SK-N-SH (cell line): ENCODE data around the gene SLC2A13. TPM values are rescaled to one million over a fixed set of nuclear protein-coding genes. Genes with fewer than 3 reads are reported as not detected.

Source experiments
- CTCF ChIA-PET: fragments of 300-600, 350-600 bp; formaldehyde crosslinking; extraction: SDS; loops from one replicate; lab custom pipeline; 2021; lab: Yijun Ruan, JAX
- POLR2A ChIA-PET: fragments of 350-600 bp; sonication (Branson Sonifier 250); formaldehyde crosslinking; extraction: SDS; loops from one replicate; lab custom pipeline; 2020; ENCODE audit warnings: antibody characterized with exemption, inconsistent platforms; lab: Yijun Ruan, JAX
- DNase-seq: peaks from one replicate; pipeline ENCODE4 v3.0.0; 2012
- H2AFZ ChIP-seq: fragments of 200-600 bp; sonication (generic); 2 replicates; pipeline ENCODE4 v1.8.1; 2016; ENCODE audit warnings: antibody characterized with exemption, mild to moderate bottlenecking, low read depth
- H3F3A ChIP-seq: fragments of 200-600 bp; sonication (generic); replicated peaks from 2 replicates; pipeline ENCODE3; 2016; ENCODE audit warnings: antibody characterized with exemption, mild to moderate bottlenecking; ENCODE audit not compliant: insufficient read depth
- H3K27ac ChIP-seq, 2 experiments: fragments of 200-500 bp in 1 of 2; fragments of 200-600 bp in 1 of 2; sonication (Bioruptor generic) in 1 of 2; sonication (generic), shearing (Covaris generic) in 1 of 2; 2 replicates each; pipeline versions ENCODE4 v1.5.1 to v1.6.1; 2014 to 2016; ENCODE audit warnings: low read depth in 2 of 2, inconsistent platforms in 1 of 2, low read length in 1 of 2, mild to moderate bottlenecking in 1 of 2, mixed read lengths in 1 of 2
- H3K27me3 ChIP-seq: fragments of 200-600 bp; sonication (generic), shearing (Covaris generic); 2 replicates; pipeline ENCODE4 v1.6.1; 2016; ENCODE audit warnings: mixed run types; ENCODE audit not compliant: insufficient read depth
- H3K36me3 ChIP-seq, 2 experiments: fragments of 200-500 bp in 1 of 2; fragments of 200-600 bp in 1 of 2; sonication (Bioruptor generic) in 1 of 2; sonication (generic) in 1 of 2; replicated peaks in 1 of 2; 2 replicates each; pipeline versions ENCODE3 to v1.5.1; 2014 to 2016; ENCODE audit warnings: low read length in 1 of 2, mild to moderate bottlenecking in 1 of 2; ENCODE audit not compliant: insufficient read depth in 2 of 2, control insufficient read depth in 1 of 2
- H3K4me1 ChIP-seq, 2 experiments: fragments of 200-500 bp in 1 of 2; fragments of 200-600 bp in 1 of 2; sonication (Bioruptor generic) in 1 of 2; sonication (generic), shearing (Covaris generic) in 1 of 2; 2 replicates each; pipeline versions ENCODE4 v1.5.1 to v1.6.1; 2014 to 2016; ENCODE audit warnings: low read depth in 1 of 2, low read length in 1 of 2, mixed run types in 1 of 2; ENCODE audit not compliant: insufficient read depth in 2 of 2, control insufficient read depth in 1 of 2
- H3K4me2 ChIP-seq: fragments of 200-600 bp; sonication (generic), shearing (Covaris generic); 2 replicates; pipeline ENCODE4 v1.6.1; 2017; ENCODE audit warnings: mixed run types
- H3K4me3 ChIP-seq, 2 experiments: fragments of 200-500 bp in 1 of 2; fragments of 200-600 bp in 1 of 2; sonication (Bioruptor generic) in 1 of 2; sonication (generic), shearing (Covaris generic) in 1 of 2; 2 replicates each; pipeline versions ENCODE4 v1.5.1 to v1.8.1; 2014 to 2016; ENCODE audit warnings: low read depth in 2 of 2, inconsistent platforms in 1 of 2, low read length in 1 of 2, mild to moderate bottlenecking in 1 of 2, mixed read lengths in 1 of 2, moderate library complexity in 1 of 2
- H3K79me2 ChIP-seq: fragments of 200-600 bp; sonication (generic); 2 replicates; pipeline ENCODE4 v1.8.1; 2017; ENCODE audit warnings: mild to moderate bottlenecking; ENCODE audit not compliant: insufficient read depth
- H3K9ac ChIP-seq: fragments of 200-600 bp; sonication (generic); 2 replicates; pipeline ENCODE4 v1.6.1; 2017; ENCODE audit warnings: mixed run types
- H3K9me2 ChIP-seq: fragments of 200-600 bp; sonication (generic); 2 replicates; pipeline ENCODE4 v1.6.1; 2017; ENCODE audit warnings: mixed run types
- H3K9me3 ChIP-seq: fragments of 200-600 bp; sonication (generic); 2 replicates; pipeline ENCODE4 v1.6.1; 2017; ENCODE audit warnings: mixed run types, mild to moderate bottlenecking, moderate library complexity
- H4K20me1 ChIP-seq: fragments of 200-600 bp; sonication (generic); 2 replicates; pipeline ENCODE4 v1.6.1; 2017; ENCODE audit warnings: mild to moderate bottlenecking, mixed run types; ENCODE audit not compliant: insufficient read depth
- CHD2 ChIP-seq: fragments of 150-350 bp; IDR thresholded peaks from 2 replicates; pipeline ENCODE4 v1.6.1; 2018; ENCODE audit warnings: low read length; ENCODE audit not compliant: partially characterized antibody
- FOSL2 ChIP-seq: IDR thresholded peaks from 2 replicates; pipeline ENCODE4 v1.4.0; 2012; ENCODE audit warnings: low read depth, mild to moderate bottlenecking, moderate library complexity, borderline replicate concordance
- FOXJ3 ChIP-seq: sonication (generic); formaldehyde crosslinking; IDR thresholded peaks from 2 replicates; pipeline ENCODE4 v1.5.1; 2020; ENCODE audit warnings: mild to moderate bottlenecking, missing genetic modification reagents
- GABPA ChIP-seq: IDR thresholded peaks from 2 replicates; pipeline ENCODE4 v1.4.0; 2012; ENCODE audit warnings: low read depth, mild to moderate bottlenecking
- MAX ChIP-seq: IDR thresholded peaks from 2 replicates; pipeline ENCODE4 v1.4.0; 2012; ENCODE audit warnings: low read depth
- NRF1 ChIP-seq: IDR thresholded peaks from 2 replicates; pipeline ENCODE4 v1.6.1; 2012; ENCODE audit warnings: low read depth, mild to moderate bottlenecking, low read length
- PBX3 ChIP-seq: IDR thresholded peaks from 2 replicates; pipeline ENCODE4; 2012
- RAD21 ChIP-seq: IDR thresholded peaks from 2 replicates; pipeline ENCODE4 v1.6.1; 2012; ENCODE audit warnings: mild to moderate bottlenecking, low read length
- REST ChIP-seq: IDR thresholded peaks from 2 replicates; pipeline ENCODE4 v1.6.1; 2012; ENCODE audit warnings: mild to moderate bottlenecking, low read depth, low read length, moderate library complexity
- RFX5 ChIP-seq: IDR thresholded peaks from 2 replicates; pipeline ENCODE4 v1.6.1; 2012; ENCODE audit warnings: mild to moderate bottlenecking, improper control_type of control experiment, low read length
- TEAD4 ChIP-seq: IDR thresholded peaks from 2 replicates; pipeline ENCODE4 v1.4.0; 2012; ENCODE audit warnings: mild to moderate bottlenecking, borderline replicate concordance; ENCODE audit not compliant: insufficient read depth
- USF1 ChIP-seq: IDR thresholded peaks from 2 replicates; pipeline ENCODE4 v1.4.0; 2012; ENCODE audit warnings: low read depth, borderline replicate concordance
- YY1 ChIP-seq: IDR thresholded peaks from 2 replicates; pipeline ENCODE4 v1.4.0; 2012; ENCODE audit warnings: low read depth, mild to moderate bottlenecking
- WGBS: methylation state at CpG from one replicate; pipeline ENCODE4 v1.1.6; 2017; ENCODE audit warnings: low lambda C conversion rate; 5-methylcytosine and 5-hydroxymethylcytosine counted together
- polyA plus RNA-seq, 3 experiments: library from polyadenylated mRNA; depleted of rRNA; stranded (reverse); fragments of >200 nt; gene quantifications; 2 replicates each; pipeline ENCODE4 v1.2.3, GENCODE V29; 2012

SLC2A13 gene
- polyA plus RNA-seq, 1 of the 3 experiments (the other 2 are of a cell fraction), result 0.21 TPM

- ChIA-PET CTCF (interaction anchor here (0.8 to 1.0 kb wide), 2 partner anchors 9 to 118 kb away, joined by 3 to 4 read pairs; no protein-coding TSS in a partner anchor), POLR2A (no interaction called here)
- no peaks in the 10 kb centered on the region for H4K20me1 ChIP-seq
- H3K4me3 ChIP-seq, result no peak overlapping the region
- no peaks in the 10 kb centered on the region for H3K4me1 ChIP-seq
- WGBS, result 29% methylated on average over 1 of the region's 1 CpG
- H3F3A ChIP-seq, result no peaks in the 10 kb centered on the region
- H3K9me3 ChIP-seq, result no peaks in the 10 kb centered on the region
- H3K9ac ChIP-seq, result no peak overlapping the region
- H2AFZ ChIP-seq, result no peak overlapping the region
- no peaks in the 10 kb centered on the region for H3K36me3 ChIP-seq
- H3K4me2 ChIP-seq, result no peak overlapping the region
- H3K9me2 ChIP-seq, result no peaks in the 10 kb centered on the region
- no peak for TF ChIP-seq USF1
- no peak for TF ChIP-seq CHD2
- no peak for TF ChIP-seq TEAD4
- no peak for TF ChIP-seq PBX3
- no peak for TF ChIP-seq GABPA
- TF ChIP-seq REST, result no peak
- TF ChIP-seq, all 33 proteins: peak for 0
- no peaks in the 10 kb centered on the region for H3K27me3 ChIP-seq
- no peak overlapping the region for H3K27ac ChIP-seq
- no peak for DNase-seq
- H3K79me2 ChIP-seq, result no peaks in the 10 kb centered on the region
Observed at GRCh38 chr12:39873065-39873464, 232.8 kb downstream of the SLC2A13 start.

- Histone ChIP-seq H3K36me3 (no peaks in the 10 kb centered on the region), H3K9me2 (no peaks in the 10 kb centered on the region), H3K9me3 (no peaks in the 10 kb centered on the region), H3F3A (no peaks in the 10 kb centered on the region), H2AFZ (no peak overlapping the region), H3K27me3 (no peaks in the 10 kb centered on the region), H3K9ac (no peak overlapping the region), H3K4me3 (no peak overlapping the region), H3K4me1 (no peaks in the 10 kb centered on the region), H3K27ac (no peak overlapping the region), H3K79me2 (no peaks in the 10 kb centered on the region), H3K4me2 (no peak overlapping the region), H4K20me1 (no peaks in the 10 kb centered on the region)
- ChIA-PET CTCF (interaction anchor here (1.0 kb wide), 1 partner anchor 119 kb away, joined by 4 read pairs; no protein-coding TSS in a partner anchor), POLR2A (no interaction called here)
- TF ChIP-seq YY1, result no peak
- no peak for TF ChIP-seq RFX5
- no peak for TF ChIP-seq NRF1
- TF ChIP-seq FOXJ3 (CRISPR knock-in tag), result no peak
- no peak for TF ChIP-seq MAX
- TF ChIP-seq PBX3, result no peak
- TF ChIP-seq FOSL2, result no peak
- no peak for TF ChIP-seq RAD21
- WGBS, result 43% methylated on average over 3 of the region's 3 CpGs
- DNase-seq, result no peak
Observed at GRCh38 chr12:39872425-39872824, 233.5 kb downstream of the SLC2A13 start.
